Measurements from ENCODE around the gene RALY. TPM values are rescaled to one million over a fixed set of nuclear protein-coding genes. Genes with fewer than 3 reads are reported as not detected.

RALY gene
- total and polyA plus RNA-seq, 2 of the 4 experiments (the other 2 are of a cell fraction) = 46.2 to 115 TPM

DNA sequence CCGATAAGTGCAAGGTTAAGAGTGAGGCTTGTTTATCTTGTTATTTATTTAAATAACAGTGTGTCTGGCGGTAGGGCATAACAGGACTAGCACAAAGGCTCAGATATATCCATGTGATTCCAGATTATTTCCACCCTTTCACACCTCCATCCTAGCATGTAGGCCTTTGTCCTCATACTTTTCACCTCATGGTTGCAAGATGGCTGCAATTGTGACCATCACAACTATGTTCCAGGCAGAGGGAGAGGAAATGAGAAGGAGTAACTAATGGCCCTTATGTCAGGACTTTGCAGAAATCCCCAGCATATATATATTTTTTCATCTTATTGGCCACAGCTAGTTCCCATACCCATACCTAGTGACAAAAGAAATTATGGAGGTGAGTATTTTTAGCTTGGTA is 23.5 kb upstream of the RALY start:
- H3K4me1 ChIP-seq (ENCODE audit: control insufficient read depth, insufficient read depth, low read length) = no peaks in the 10 kb centered on the region
- H4K91ac ChIP-seq (ENCODE audit: insufficient read depth, low read depth, low read length) = no peak overlapping the region
- no peak for ATAC-seq (ENCODE audit: low read depth)
- no peaks in the 10 kb centered on the region for H4K20me1 ChIP-seq (ENCODE audit: insufficient read depth, low read length)
- no peak overlapping the region for H3K4me2 ChIP-seq (ENCODE audit: low read depth, low read length)
- H2AK9ac ChIP-seq (replicated peaks; ENCODE audit: low read depth, low read length, poor library complexity) = no peak overlapping the region
- in situ Hi-C loops (cut with MboI; ENCODE audit: low sequenced_read_pairs) (no loop called here), dilution Hi-C loops (cut with HindIII; ENCODE audit: low sequenced_read_pairs, unreplicated experiment) (no loop called here), intact Hi-C loops (cut with micrococcal nuclease) (no loop called here)
- no peaks in the 10 kb centered on the region for H3K9me3 ChIP-seq (ENCODE audit: control insufficient read depth, insufficient read depth, low read length)
- no peak overlapping the region for H3K4ac ChIP-seq (ENCODE audit: low read depth, low read length)
- TF ChIP-seq FOS (IDR thresholded peaks at IDR 0.05; ENCODE audit: low read depth, low read length) (no peak), SMC3 (IDR thresholded peaks at IDR 0.05; ENCODE audit: low read depth, low read length) (no peak), POLR2A (IDR thresholded peaks at IDR 0.05; ENCODE audit: low read depth, low read length) (no peak)
- H2BK120ac ChIP-seq (ENCODE audit: low read depth, low read length) = no peak overlapping the region
- H3K36me3 ChIP-seq (ENCODE audit: control insufficient read depth, insufficient read depth, low read length) = no peaks in the 10 kb centered on the region
- DNase-seq = no peak
- H3K23ac ChIP-seq (ENCODE audit: low read depth, low read length) = no peak overlapping the region
- no peak overlapping the region for H4K8ac ChIP-seq (ENCODE audit: low read depth in 2 of 2, low read length in 2 of 2)
- H3K4me3 ChIP-seq (ENCODE audit: insufficient read depth, low read depth, low read length) = no peak overlapping the region
- CTCF ChIA-PET = no interaction called here
- no peak overlapping the region for H2BK5ac ChIP-seq (ENCODE audit: low read depth, low read length, poor library complexity, severe bottlenecking)
- no peak overlapping the region for H2AFZ ChIP-seq (replicated peaks; ENCODE audit: low read length, poor library complexity)
- no peak overlapping the region for H4K5ac ChIP-seq (ENCODE audit: low read depth, low read length)
- no peaks in the 10 kb centered on the region for H3K79me1 ChIP-seq (ENCODE audit: low read depth in 1 of 2, low read length in 2 of 2)
- no TSS peak for BruUV-seq (replicated peaks)
- H3K18ac ChIP-seq (ENCODE audit: low read depth, low read length) = no peak overlapping the region
- no peak overlapping the region for H3K9ac ChIP-seq (ENCODE audit: low read depth, low read length)
- POLR2A ChIA-PET (ENCODE audit: unreplicated experiment) = no interaction called here
- H3K56ac ChIP-seq (ENCODE audit: extremely low read depth, insufficient read depth, low read length) = no peak overlapping the region
- no peak overlapping the region for H2BK20ac ChIP-seq (ENCODE audit: low read depth, low read length)
- H2BK15ac ChIP-seq (ENCODE audit: low read depth, low read length) = no peak overlapping the region
- H3K27me3 ChIP-seq (ENCODE audit: control insufficient read depth, insufficient read depth, low read length) = peaks cover 4% of the 10 kb centered on the region
- no peak overlapping the region for H3K27ac ChIP-seq (ENCODE audit: insufficient read depth, low read length)
- H3K14ac ChIP-seq (replicated peaks; ENCODE audit: low read depth, low read length) = no peak overlapping the region
- H2AK5ac ChIP-seq (ENCODE audit: low read depth, low read length) = no peak overlapping the region
- H3K9me1 ChIP-seq (ENCODE audit: insufficient read depth, low read length) = no peaks in the 10 kb centered on the region
- WGBS, 2 experiments (ENCODE audit: extremely low coverage in 2 of 2, insufficient read length in 1 of 2) = no CpG with 5 or more reads among the region's 2 CpGs

All from IMR-90 (cell line).